ENCODE results near the gene TMEM69.

DNA sequence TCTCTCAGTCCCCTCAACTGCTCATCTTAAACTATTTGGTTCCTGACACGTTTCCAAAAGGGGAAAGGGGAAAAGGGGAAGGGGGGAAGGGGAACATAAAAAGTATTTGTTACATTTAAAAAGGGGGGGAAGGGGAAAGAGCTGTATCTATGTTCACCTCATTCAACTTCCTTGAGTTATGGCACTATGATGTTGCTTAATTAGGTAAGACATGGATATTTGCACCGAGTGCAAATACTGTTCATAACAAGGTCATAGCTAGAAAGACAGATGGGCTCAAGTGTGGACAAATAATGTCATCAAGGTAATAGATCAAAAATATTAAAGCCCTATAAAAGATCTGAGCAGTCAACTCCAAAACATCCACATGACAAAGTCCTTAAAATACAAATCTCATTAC, 27.6 kb upstream of the TMEM69 start:
- TF ChIP-seq POLR2AphosphoS5 (IDR thresholded peaks at IDR 0.05) (no peak), POLR2A (IDR thresholded peaks at IDR 0.05) (no peak)
- TF ChIP-seq, protein P1, sequence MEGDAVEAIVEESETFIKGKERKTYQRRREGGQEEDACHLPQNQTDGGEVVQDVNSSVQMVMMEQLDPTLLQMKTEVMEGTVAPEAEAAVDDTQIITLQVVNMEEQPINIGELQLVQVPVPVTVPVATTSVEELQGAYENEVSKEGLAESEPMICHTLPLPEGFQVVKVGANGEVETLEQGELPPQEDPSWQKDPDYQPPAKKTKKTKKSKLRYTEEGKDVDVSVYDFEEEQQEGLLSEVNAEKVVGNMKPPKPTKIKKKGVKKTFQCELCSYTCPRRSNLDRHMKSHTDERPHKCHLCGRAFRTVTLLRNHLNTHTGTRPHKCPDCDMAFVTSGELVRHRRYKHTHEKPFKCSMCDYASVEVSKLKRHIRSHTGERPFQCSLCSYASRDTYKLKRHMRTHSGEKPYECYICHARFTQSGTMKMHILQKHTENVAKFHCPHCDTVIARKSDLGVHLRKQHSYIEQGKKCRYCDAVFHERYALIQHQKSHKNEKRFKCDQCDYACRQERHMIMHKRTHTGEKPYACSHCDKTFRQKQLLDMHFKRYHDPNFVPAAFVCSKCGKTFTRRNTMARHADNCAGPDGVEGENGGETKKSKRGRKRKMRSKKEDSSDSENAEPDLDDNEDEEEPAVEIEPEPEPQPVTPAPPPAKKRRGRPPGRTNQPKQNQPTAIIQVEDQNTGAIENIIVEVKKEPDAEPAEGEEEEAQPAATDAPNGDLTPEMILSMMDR (IDR thresholded peaks at IDR 0.05) = no peak
